Gastroesophageal sphincter (tissue), 4 donors: ENCODE data around the gene APPBP2. TPM values are rescaled to one million over a fixed set of nuclear protein-coding genes. Genes with fewer than 3 reads are reported as not detected.

Source experiments
- ATAC-seq: fragments of 150-250 bp; one replicate; pipeline ENCODE4 v1.9.1; 2016; ENCODE audit warnings: mild to moderate bottlenecking, moderate library complexity
- H3K27ac ChIP-seq, 4 donors: fragments of 200-600 bp; sonication (generic) in 3 of 4; 1 replicate in 3 of 4; 2 replicates in 1 of 4; pipeline ENCODE4 v1.5.1; 2016 to 2019
- H3K27me3 ChIP-seq: fragments of 200-600 bp; sonication (generic); one replicate; pipeline ENCODE4 v1.5.1; 2019
- H3K36me3 ChIP-seq, 2 donors: fragments of 200-600 bp; sonication (generic); one replicate each; pipeline ENCODE4 v1.5.1; 2019; ENCODE audit warnings: control low read depth in 1 of 2
- H3K4me1 ChIP-seq, 3 donors: fragments of 200-600 bp; sonication (generic); 1 replicate in 2 of 3; 2 replicates in 1 of 3; pipeline ENCODE4 v1.5.1; 2016 to 2019; ENCODE audit warnings: control low read depth in 2 of 3
- H3K4me3 ChIP-seq, 2 donors: fragments of 200-600 bp; sonication (generic); one replicate each; pipeline ENCODE4 v1.5.1; 2019; ENCODE audit warnings: mild to moderate bottlenecking in 1 of 2, moderate library complexity in 1 of 2
- H3K9me3 ChIP-seq, 3 donors: fragments of 200-600 bp; sonication (generic); one replicate each; pipeline ENCODE4 v1.5.1; 2017 to 2019; ENCODE audit warnings: control low read depth in 2 of 3
- CTCF ChIP-seq, 4 experiments: fragments of 200-600 bp in 2 of 4; fragments of 450-650 bp in 2 of 4; sonication (generic) in 1 of 4; IDR thresholded peaks; one replicate each; pipeline ENCODE4 v1.5.1; 2017 to 2019; ENCODE audit warnings: antibody characterized with exemption in 4 of 4, mild to moderate bottlenecking in 2 of 4, moderate library complexity in 2 of 4
- EP300 ChIP-seq: sonication (generic); formaldehyde crosslinking; IDR thresholded peaks from one replicate; pipeline ENCODE4 v1.6.1; 2017; ENCODE audit warnings: antibody characterized with exemption, mild to moderate bottlenecking
- POLR2A ChIP-seq, 2 donors: fragments of 450-650 bp; IDR thresholded peaks; one replicate each; pipeline ENCODE4 v1.6.1; 2017; ENCODE audit warnings: antibody characterized with exemption in 2 of 2, mild to moderate bottlenecking in 2 of 2, moderate library complexity in 1 of 2
- POLR2AphosphoS5 ChIP-seq: sonication (generic); formaldehyde crosslinking; IDR thresholded peaks from one replicate; pipeline ENCODE4 v1.6.1; 2017; ENCODE audit warnings: antibody characterized with exemption
- WGBS, 2 donors: methylation state at CpG; one replicate each; pipeline ENCODE4 v1.1.5; 2018; ENCODE audit warnings: low coverage in 1 of 2; 5-methylcytosine and 5-hydroxymethylcytosine counted together
- total RNA-seq, 4 donors: library from RNA; depleted of rRNA; stranded (reverse); fragments of >200 nt; gene quantifications; one replicate each; pipeline ENCODE4 v1.1.0, GENCODE V29; 2016

APPBP2 gene
- total RNA-seq, 4 donors from 2014 or later, result 30.0 to 39.2 (median 34.4) TPM

GRCh38 chr17:60534613-60535157 is 8.6 kb upstream of the APPBP2 start:
- no peak overlapping the region for H3K4me3 ChIP-seq
- H3K27me3 ChIP-seq, result no peaks in the 10 kb centered on the region
- TF ChIP-seq CTCF (IDR thresholded peaks at IDR 0.05) (no peak), EP300 (no peak), POLR2AphosphoS5 (no peak), POLR2A (IDR thresholded peaks at IDR 0.05) (no peak)
- WGBS, 2 donors, result 86 to 90% methylated on average over 3 to 6 of the region's 7 CpGs
- H3K9me3 ChIP-seq, result no peaks in the 10 kb centered on the region
- no peak overlapping the region for H3K27ac ChIP-seq
- ATAC-seq, result no peak
- no peaks in the 10 kb centered on the region for H3K4me1 ChIP-seq
- H3K36me3 ChIP-seq, result no peaks in the 10 kb centered on the region

- TF ChIP-seq POLR2AphosphoS5, result no peak
- TF ChIP-seq EP300, result no peak
- no peak for TF ChIP-seq POLR2A (IDR thresholded peaks at IDR 0.05)
- no peak for TF ChIP-seq CTCF (IDR thresholded peaks at IDR 0.05)
- Histone ChIP-seq H3K4me3 (no peak overlapping the region), H3K9me3 (no peaks in the 10 kb centered on the region), H3K27ac (no peak overlapping the region), H3K36me3 (no peaks in the 10 kb centered on the region), H3K4me1 (no peaks in the 10 kb centered on the region), H3K27me3 (no peaks in the 10 kb centered on the region)
- no peak for ATAC-seq
- WGBS, 2 donors, result 27 to 57% methylated on average over 1 of the region's 1 CpG
Observed at GRCh38 chr17:60534010-60534555, 8.0 kb upstream of the APPBP2 start.

GRCh38 chr17:60529806-60530205 is 3.8 kb upstream of the APPBP2 start:
- 100% methylated on average over 1 of the region's 1 CpG for WGBS, 2 donors
- Histone ChIP-seq H3K36me3 (no peaks in the 10 kb centered on the region), H3K27me3 (no peaks in the 10 kb centered on the region), H3K4me1 (peaks cover 0 to 12% (median 0%) of the 10 kb centered on the region in 3 donors), H3K27ac (no peak overlapping the region), H3K9me3 (no peaks in the 10 kb centered on the region), H3K4me3 (no peak overlapping the region)
- TF ChIP-seq CTCF (IDR thresholded peaks at IDR 0.05), result no peak
- TF ChIP-seq EP300, result no peak
- no peak for ATAC-seq

GRCh38 chr17:60528828-60529227 is 2.8 kb upstream of the APPBP2 start:
- Histone ChIP-seq H3K4me3 (no peak overlapping the region), H3K27me3 (no peaks in the 10 kb centered on the region), H3K36me3 (no peaks in the 10 kb centered on the region), H3K9me3 (no peaks in the 10 kb centered on the region), H3K4me1 (peaks cover 0 to 21% (median 3%) of the 10 kb centered on the region in 3 donors), H3K27ac (no peak overlapping the region)
- no peak for ATAC-seq
- no CpG with 5 or more reads among the region's 3 CpGs for WGBS, 2 donors
- TF ChIP-seq POLR2AphosphoS5 (no peak), EP300 (no peak), CTCF (IDR thresholded peaks at IDR 0.05) (no peak), POLR2A (IDR thresholded peaks at IDR 0.05) (no peak)

- no peak for ATAC-seq
- H3K4me1 ChIP-seq, result peaks cover 0 to 33% (median 11%) of the 10 kb centered on the region in 3 donors
- H3K36me3 ChIP-seq, result no peaks in the 10 kb centered on the region
- no peaks in the 10 kb centered on the region for H3K27me3 ChIP-seq
- WGBS, 2 donors, result 89 to 95% methylated on average over 2 of the region's 2 CpGs
- TF ChIP-seq POLR2A (IDR thresholded peaks at IDR 0.05) (no peak), POLR2AphosphoS5 (no peak), CTCF (IDR thresholded peaks at IDR 0.05) (no peak), EP300 (no peak)
- H3K4me3 ChIP-seq, result no peak overlapping the region
- H3K27ac ChIP-seq, result no peak overlapping the region
- no peaks in the 10 kb centered on the region for H3K9me3 ChIP-seq
Observed at GRCh38 chr17:60527701-60528100, 1.7 kb upstream of the APPBP2 start.
